ENCODE results near the gene SLC5A5. TPM values are rescaled to one million over a fixed set of nuclear protein-coding genes. Genes with fewer than 3 reads are reported as not detected.

The SLC5A5 gene
- 0.23 to 0.41 TPM (median 0.29 TPM) in 5 replicates for total RNA-seq (2022; extraction: Qiagen RNA extraction)

GRCh38 chr19:17871878-17872250, at the start of gene SLC5A5:
Gene SLC5A5 (plus strand): TSS chr19:17871945. CDS start chr19:17872320, 375 bp downstream.

GRCh38 chr19:17847538-17848366, 24.0 kb upstream of the SLC5A5 start, which contains the start of gene JAK3:
Gene JAK3 (minus strand): TSS chr19:17847982. CDS start chr19:17844417, 3,565 bp downstream.

GRCh38 chr19:17859533-17860330, 12.0 kb upstream of the SLC5A5 start, which contains the start of gene RPL18A:
Gene RPL18A (plus strand): TSS chr19:17859910. CDS start chr19:17859957, 47 bp downstream.

GRCh38 chr19:17932485-17933338, 61.0 kb downstream of the SLC5A5 start, which contains the start of gene CCDC124:
Gene CCDC124 (plus strand): TSS chr19:17933015. CDS start chr19:17936421, 3,406 bp downstream.

Other genes with a start within 250 kb of the SLC5A5 start
- 1.0 to 1.7 TPM (median 1.3 TPM) in 5 replicates for gene UNC13A, start 183.6 kb upstream of the SLC5A5 start, total RNA-seq (2022; extraction: Qiagen RNA extraction)
- 27.6 to 35.0 TPM (median 33.4 TPM) in 5 replicates for gene MAP1S, start 152.5 kb upstream of the SLC5A5 start, total RNA-seq (2022; extraction: Qiagen RNA extraction)
- gene FCHO1, start 120.5 kb upstream of the SLC5A5 start, total RNA-seq (2022; extraction: Qiagen RNA extraction): 17.6 to 21.4 TPM (median 18.4 TPM) in 5 replicates
- 3.8 to 4.5 TPM (median 4.2 TPM) in 5 replicates for gene B3GNT3, start 76.8 kb upstream of the SLC5A5 start, total RNA-seq (2022; extraction: Qiagen RNA extraction)
- 0.35 to 0.76 TPM (median 0.45 TPM) in 4 of 5 replicates, not detected in the other for gene INSL3, start 50.4 kb upstream of the SLC5A5 start, total RNA-seq (2022; extraction: Qiagen RNA extraction)
- gene JAK3, start 24.0 kb upstream of the SLC5A5 start, total RNA-seq (2022; extraction: Qiagen RNA extraction): 0.21 to 0.29 TPM (median 0.27 TPM) in 5 replicates
- 1,831 to 2,390 TPM (median 2,250 TPM) in 5 replicates for gene RPL18A, start 12.0 kb upstream of the SLC5A5 start, total RNA-seq (2022; extraction: Qiagen RNA extraction)
- 102 to 126 TPM (median 115 TPM) in 5 replicates for gene CCDC124, start 61.1 kb downstream of the SLC5A5 start, total RNA-seq (2022; extraction: Qiagen RNA extraction)
- gene KCNN1, start 95.2 kb downstream of the SLC5A5 start, total RNA-seq (2022; extraction: Qiagen RNA extraction): 0.28 to 0.92 TPM (median 0.65 TPM) in 5 replicates
- gene ARRDC2, start 136.2 kb downstream of the SLC5A5 start, total RNA-seq (2022; extraction: Qiagen RNA extraction): 47.9 to 64.2 TPM (median 62.6 TPM) in 5 replicates
- gene IL12RB1, start 215.0 kb downstream of the SLC5A5 start, total RNA-seq (2022; extraction: Qiagen RNA extraction): not detected in 5 replicates
- gene MAST3, start 225.8 kb downstream of the SLC5A5 start, total RNA-seq (2022; extraction: Qiagen RNA extraction): 1.8 to 2.5 TPM (median 2.2 TPM) in 5 replicates

Measured in A549 treated with AZD2906 at 1 μM for 4 hours (cell line).